ENCODE data around the gene MAST2.
"Not testable (repeated sequence)": the region's sequence is repeated elsewhere in the genome, so short reads cannot be mapped to it uniquely, and the experiment has no call there.

Gene MAST2

GRCh38 chr1:45848097-45848496, 44.7 kb downstream of the MAST2 start:
- no peak for TF ChIP-seq CTCF (IDR thresholded peaks at IDR 0.05; ENCODE audit: borderline replicate concordance, control extremely low read depth, extremely low read depth, insufficient read depth, missing control alignments)
- in situ Hi-C loops (cut with MboI; ENCODE audit: low sequenced_read_pairs, unreplicated experiment): no loop called here

GRCh38 chr1:45848714-45849113, 45.3 kb downstream of the MAST2 start:
- no peak for TF ChIP-seq CTCF (IDR thresholded peaks at IDR 0.05; ENCODE audit: borderline replicate concordance, control extremely low read depth, extremely low read depth, insufficient read depth, missing control alignments)
- no peak for DNase-seq (ENCODE audit: low spot score)
- in situ Hi-C loops (cut with MboI; ENCODE audit: low sequenced_read_pairs, unreplicated experiment): no loop called here

More at GRCh38 chr1:45848097-45848496, 44.7 kb downstream of the MAST2 start:
- DNase-seq (ENCODE audit: low spot score): no peak

GRCh38 chr1:45850017-45850416, 46.6 kb downstream of the MAST2 start:
- DNase-seq (ENCODE audit: low spot score): no peak
- in situ Hi-C loops (cut with MboI; ENCODE audit: low sequenced_read_pairs, unreplicated experiment): no loop called here
- no peak for TF ChIP-seq CTCF (IDR thresholded peaks at IDR 0.05; ENCODE audit: borderline replicate concordance, control extremely low read depth, extremely low read depth, insufficient read depth, missing control alignments)

- no peak for TF ChIP-seq CTCF (IDR thresholded peaks at IDR 0.05; ENCODE audit: borderline replicate concordance, control extremely low read depth, extremely low read depth, insufficient read depth, missing control alignments)
- in situ Hi-C loops (cut with MboI; ENCODE audit: low sequenced_read_pairs, unreplicated experiment): no loop called here
- DNase-seq (ENCODE audit: low spot score): no peak
These were observed 51.3 kb downstream of the MAST2 start for GRCh38 chr1:45854724-45855123.

GRCh38 chr1:45857101-45857700, 53.8 kb downstream of the MAST2 start:
- in situ Hi-C loops (cut with MboI; ENCODE audit: low sequenced_read_pairs, unreplicated experiment): no loop called here
- no peak for TF ChIP-seq CTCF (IDR thresholded peaks at IDR 0.05; ENCODE audit: borderline replicate concordance, control extremely low read depth, extremely low read depth, insufficient read depth, missing control alignments)
- DNase-seq (ENCODE audit: low spot score): no peak

GRCh38 chr1:45857755-45858492, 54.5 kb downstream of the MAST2 start:
- DNase-seq (ENCODE audit: low spot score); in situ Hi-C loops (cut with MboI; ENCODE audit: low sequenced_read_pairs, unreplicated experiment): not testable (repeated sequence)

- in situ Hi-C loops (cut with MboI; ENCODE audit: low sequenced_read_pairs, unreplicated experiment): no loop called here
- no peak for DNase-seq (ENCODE audit: low spot score)
- no peak for TF ChIP-seq CTCF (IDR thresholded peaks at IDR 0.05; ENCODE audit: borderline replicate concordance, control extremely low read depth, extremely low read depth, insufficient read depth, missing control alignments)
These were observed 55.8 kb downstream of the MAST2 start for GRCh38 chr1:45859221-45859620.
